Neuronal stem cell (in vitro differentiated cells): Measurements from ENCODE around the gene NR2F1.

Experiments
- DNase-seq: peaks from one replicate; pipeline ENCODE4 v3.0.0-alpha.2; 2013; ENCODE audit warnings: low spot score
- H2AFZ ChIP-seq: one replicate; pipeline ENCODE4 v1.6.1; 2013; ENCODE audit warnings: mild to moderate bottlenecking, low read length, inconsistent platforms
- H2AK5ac ChIP-seq: 2 replicates; pipeline ENCODE4 v1.6.1; 2013; ENCODE audit warnings: low read depth, mild to moderate bottlenecking, inconsistent platforms, low read length, moderate library complexity, mixed read lengths
- H2BK120ac ChIP-seq: 2 replicates; pipeline ENCODE4 v1.6.1; 2013; ENCODE audit warnings: low read depth, mild to moderate bottlenecking, inconsistent platforms, low read length, moderate library complexity, mixed read lengths
- H2BK12ac ChIP-seq: one replicate; pipeline ENCODE4 v1.6.1; 2013; ENCODE audit warnings: low read length, inconsistent platforms
- H2BK15ac ChIP-seq: 2 replicates; pipeline ENCODE4 v1.6.1; 2013; ENCODE audit warnings: mild to moderate bottlenecking, low read length, inconsistent platforms, mixed read lengths
- H2BK5ac ChIP-seq: one replicate; pipeline ENCODE4 v1.6.1; 2013; ENCODE audit warnings: inconsistent platforms, mild to moderate bottlenecking, low read length, moderate library complexity
- H3K14ac ChIP-seq: one replicate; pipeline ENCODE4 v1.6.1; 2013; ENCODE audit warnings: low read length, inconsistent platforms
- H3K18ac ChIP-seq: 2 replicates; pipeline ENCODE4 v1.6.1; 2013; ENCODE audit warnings: low read length, inconsistent platforms
- H3K23ac ChIP-seq: 2 replicates; pipeline ENCODE4 v1.6.1; 2013; ENCODE audit warnings: low read depth, mild to moderate bottlenecking, mixed read lengths, low read length, inconsistent platforms; ENCODE audit not compliant: poor library complexity
- H3K27ac ChIP-seq: replicated peaks from 3 replicates; pipeline ENCODE4 v1.5.1; 2013; ENCODE audit warnings: low read length, inconsistent platforms
- H3K27me3 ChIP-seq, 3 experiments: 2 replicates each; pipeline ENCODE4 v1.6.1; 2013; ENCODE audit warnings: low read length in 3 of 3, mild to moderate bottlenecking in 2 of 3, inconsistent platforms in 1 of 3, low read depth in 1 of 3, mixed read lengths in 1 of 3, moderate library complexity in 1 of 3; ENCODE audit not compliant: control insufficient read depth in 3 of 3, insufficient read depth in 3 of 3
- H3K36me3 ChIP-seq, 2 donors: replicated peaks in 1 of 2; 2 replicates each; pipeline ENCODE4 v1.6.1; 2013; ENCODE audit warnings: low read length in 2 of 2; ENCODE audit not compliant: control insufficient read depth in 2 of 2, insufficient read depth in 2 of 2
- H3K4ac ChIP-seq: 2 replicates; pipeline ENCODE4 v1.6.1; 2013; ENCODE audit warnings: inconsistent platforms, mild to moderate bottlenecking, low read length, moderate library complexity
- H3K4me1 ChIP-seq, 2 donors: 1 replicate in 1 of 2; 2 replicates in 1 of 2; pipeline ENCODE4 v1.6.1; 2013; ENCODE audit warnings: low read length in 2 of 2, low read depth in 1 of 2; ENCODE audit not compliant: control insufficient read depth in 2 of 2, insufficient read depth in 1 of 2
- H3K4me2 ChIP-seq: one replicate; pipeline ENCODE4 v1.6.1; 2013; ENCODE audit warnings: mild to moderate bottlenecking, low read length, inconsistent platforms; ENCODE audit not compliant: insufficient read depth, poor library complexity, severe bottlenecking
- H3K4me3 ChIP-seq, 2 donors: 2 replicates each; pipeline ENCODE4 v1.5.1; 2013; ENCODE audit warnings: low read length in 2 of 2, mild to moderate bottlenecking in 2 of 2, inconsistent platforms in 1 of 2, moderate library complexity in 1 of 2
- H3K79me1 ChIP-seq: one replicate; pipeline ENCODE4 v1.6.1; 2013; ENCODE audit warnings: low read depth, mild to moderate bottlenecking, inconsistent platforms, low read length, moderate library complexity
- H3K9ac ChIP-seq: one replicate; pipeline ENCODE4 v1.6.1; 2013; ENCODE audit warnings: mild to moderate bottlenecking, low read depth, low read length, inconsistent platforms; ENCODE audit not compliant: poor library complexity
- H3K9me3 ChIP-seq, 2 donors: replicated peaks in 1 of 2; 2 replicates each; pipeline versions ENCODE3 to v1.6.1; 2013; ENCODE audit warnings: low read length in 2 of 2, mild to moderate bottlenecking in 2 of 2, inconsistent platforms in 1 of 2, low read depth in 1 of 2, mixed read lengths in 1 of 2, moderate library complexity in 1 of 2; ENCODE audit not compliant: control insufficient read depth in 2 of 2, insufficient read depth in 1 of 2
- H4K8ac ChIP-seq: one replicate; pipeline ENCODE4 v1.6.1; 2013; ENCODE audit warnings: low read depth, mild to moderate bottlenecking, inconsistent platforms, low read length, moderate library complexity
- H4K91ac ChIP-seq: one replicate; pipeline ENCODE4 v1.6.1; 2013; ENCODE audit warnings: low read length, low read depth, mild to moderate bottlenecking, inconsistent platforms; ENCODE audit not compliant: poor library complexity
- WGBS, 2 donors: extraction: QIAGEN DNeasy Blood & Tissue Kit; methylation state at CpG; one replicate each; pipeline ENCODE4 v1.1.7; 2013; ENCODE audit warnings: missing lambda C conversion rate in 2 of 2, mixed read lengths in 1 of 2; ENCODE audit not compliant: insufficient read length in 2 of 2, insufficient replicate concordance in 1 of 2; ENCODE audit errors: extremely low coverage in 2 of 2; 5-methylcytosine and 5-hydroxymethylcytosine counted together

The NR2F1 gene

GRCh38 chr5:93626801-93627200, 43.8 kb downstream of the NR2F1 start:
- Histone ChIP-seq H2BK120ac (no peak overlapping the region), H4K91ac (no peak overlapping the region), H3K4me2 (no peak overlapping the region), H3K14ac (no peak overlapping the region), H3K9ac (no peak overlapping the region), H3K23ac (no peak overlapping the region), H2AK5ac (no peak overlapping the region), H3K4ac (no peak overlapping the region), H3K27ac (no peak overlapping the region), H2BK15ac (no peak overlapping the region), H3K4me1 (peaks cover 2 to 13% of the 10 kb centered on the region in 2 donors), H2BK5ac (no peak overlapping the region), H3K36me3 (no peaks in the 10 kb centered on the region), H2AFZ (no peak overlapping the region), H4K8ac (no peak overlapping the region), H3K4me3 (no peak overlapping the region), H3K79me1 (no peaks in the 10 kb centered on the region), H3K27me3 (no peaks in the 10 kb centered on the region), H3K9me3 (peaks cover 0 to 5% of the 10 kb centered on the region in 2 donors), H3K18ac (no peak overlapping the region), H2BK12ac (no peak overlapping the region)
- DNase-seq = no peak

GRCh38 chr5:93632327-93632726, 49.3 kb downstream of the NR2F1 start:
- Histone ChIP-seq H3K9me3 (peaks cover 0 to 12% of the 10 kb centered on the region in 2 donors), H2AFZ (no peak overlapping the region), H3K79me1 (no peaks in the 10 kb centered on the region), H4K8ac (no peak overlapping the region), H2BK5ac (no peak overlapping the region), H2BK12ac (no peak overlapping the region), H4K91ac (no peak overlapping the region), H2BK120ac (no peak overlapping the region), H3K23ac (no peak overlapping the region), H3K9ac (no peak overlapping the region), H3K4me2 (no peak overlapping the region), H3K27me3 (no peaks in the 10 kb centered on the region), H3K4me3 (no peak overlapping the region), H3K4me1 (no peaks in the 10 kb centered on the region), H2AK5ac (no peak overlapping the region), H3K36me3 (no peaks in the 10 kb centered on the region), H3K27ac (no peak overlapping the region), H2BK15ac (no peak overlapping the region), H3K4ac (no peak overlapping the region), H3K18ac (no peak overlapping the region), H3K14ac (no peak overlapping the region)
- no peak for DNase-seq
- WGBS, 2 donors = no CpG with 5 or more reads among the region's 4 CpGs

- peaks cover 0 to 7% of the 10 kb centered on the region in 2 donors for H3K9me3 ChIP-seq
- H3K4me3 ChIP-seq = no peak overlapping the region
- no peak overlapping the region for H3K23ac ChIP-seq
- DNase-seq = no peak
- no peak overlapping the region for H2AK5ac ChIP-seq
- no peak overlapping the region for H2BK12ac ChIP-seq
- H3K79me1 ChIP-seq = no peaks in the 10 kb centered on the region
- H3K27ac ChIP-seq = no peak overlapping the region
- H3K4ac ChIP-seq = no peak overlapping the region
- H3K14ac ChIP-seq = no peak overlapping the region
- H3K36me3 ChIP-seq = no peaks in the 10 kb centered on the region
- no peak overlapping the region for H2BK15ac ChIP-seq
- H4K8ac ChIP-seq = no peak overlapping the region
- no peak overlapping the region for H3K9ac ChIP-seq
- no peak overlapping the region for H3K18ac ChIP-seq
- H3K4me2 ChIP-seq = no peak overlapping the region
- H2AFZ ChIP-seq = no peak overlapping the region
- peaks cover 0 to 4% of the 10 kb centered on the region in 2 donors for H3K4me1 ChIP-seq
- no peak overlapping the region for H2BK120ac ChIP-seq
- no peak overlapping the region for H2BK5ac ChIP-seq
- no peak overlapping the region for H4K91ac ChIP-seq
- H3K27me3 ChIP-seq = no peaks in the 10 kb centered on the region
Measured at GRCh38 chr5:93635991-93636390, 53.0 kb downstream of the NR2F1 start.

- H2BK15ac ChIP-seq = no peak overlapping the region
- peaks cover 0 to 7% of the 10 kb centered on the region in 2 donors for H3K9me3 ChIP-seq
- DNase-seq = no peak
- no peak overlapping the region for H3K4me3 ChIP-seq
- H4K8ac ChIP-seq = no peak overlapping the region
- H2AK5ac ChIP-seq = no peak overlapping the region
- H3K9ac ChIP-seq = no peak overlapping the region
- H3K4me2 ChIP-seq = no peak overlapping the region
- H3K23ac ChIP-seq = no peak overlapping the region
- H2BK5ac ChIP-seq = no peak overlapping the region
- no peak overlapping the region for H3K14ac ChIP-seq
- H3K27ac ChIP-seq = no peak overlapping the region
- H3K36me3 ChIP-seq = no peaks in the 10 kb centered on the region
- no peak overlapping the region for H3K18ac ChIP-seq
- no peak overlapping the region for H4K91ac ChIP-seq
- no peak overlapping the region for H2BK12ac ChIP-seq
- H2BK120ac ChIP-seq = no peak overlapping the region
- no peak overlapping the region for H3K4ac ChIP-seq
- no peak overlapping the region for H2AFZ ChIP-seq
- peaks cover 0 to 4% of the 10 kb centered on the region in 2 donors for H3K4me1 ChIP-seq
- H3K79me1 ChIP-seq = no peaks in the 10 kb centered on the region
- no CpG with 5 or more reads among the region's 1 CpG for WGBS, 2 donors
- H3K27me3 ChIP-seq = no peaks in the 10 kb centered on the region
Measured at GRCh38 chr5:93636837-93637236, 53.8 kb downstream of the NR2F1 start.
